Right lobe of liver (tissue), 4 donors: ENCODE results near the gene TCP1.

Experiments
- CTCF ChIP-seq, 4 donors: fragments of 200-600 bp in 3 of 4; fragments of 450-650 bp in 1 of 4; IDR thresholded peaks; one replicate each; pipeline versions ENCODE4 v1.5.1 to v1.8.0; 2016 to 2022; ENCODE audit warnings: antibody characterized with exemption in 4 of 4, mild to moderate bottlenecking in 2 of 4
- POLR2A ChIP-seq: fragments of 450-650 bp; IDR thresholded peaks from one replicate; pipeline ENCODE4 v1.6.1; 2017; ENCODE audit warnings: antibody characterized with exemption, mild to moderate bottlenecking
- donor health status: DM: no; HTN: no; CAD: no.
- donor health status: DM: no; HTN: no; CAD: no.
- donor health status: DM: no; HTN: yes; CAD: no.

- TF ChIP-seq CTCF (IDR thresholded peaks at IDR 0.05) (no peak), POLR2A (no peak)
These were observed 19.2 kb upstream of the TCP1 start for GRCh38 chr6:159808647-159809046.
